ENCODE measurements around the gene NOXO1.
A peak's percentile ranks its signal among the peaks of the same experiment; 100 is the strongest.

DNA sequence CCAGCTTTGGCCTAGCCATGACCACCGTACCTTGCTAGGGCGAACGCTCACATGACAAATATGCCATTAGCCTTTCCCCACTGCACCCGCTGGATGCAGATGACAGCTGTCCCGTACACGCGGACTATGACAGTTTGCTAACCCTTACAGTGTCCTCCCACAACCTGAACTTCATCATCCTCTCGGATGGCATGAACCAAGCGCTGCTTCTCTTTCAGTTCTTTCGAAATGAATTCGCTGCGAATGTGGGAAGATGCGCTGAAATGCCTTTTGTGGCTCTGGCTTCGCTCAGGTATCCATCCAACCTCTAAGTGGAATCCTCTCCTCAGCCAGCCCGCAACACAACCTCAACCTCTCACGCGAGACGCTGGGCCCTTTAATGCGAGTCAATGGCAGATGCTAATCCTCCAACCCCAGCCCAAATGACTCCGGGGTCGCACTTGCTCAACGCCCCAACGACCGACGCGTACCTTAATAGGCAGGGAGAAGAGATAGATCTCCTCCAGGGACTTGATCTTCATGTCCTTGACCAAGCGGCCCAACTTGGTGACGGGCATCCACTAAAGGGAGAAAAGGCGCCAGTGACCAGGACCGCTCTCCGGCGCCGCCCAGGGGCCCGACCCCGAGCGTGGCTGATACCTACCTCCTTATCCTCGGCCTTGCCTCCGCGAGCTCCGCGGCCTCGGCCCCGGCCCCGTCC lies 17.3 kb downstream of the NOXO1 start:
- TF ChIP-seq, protein P1, sequence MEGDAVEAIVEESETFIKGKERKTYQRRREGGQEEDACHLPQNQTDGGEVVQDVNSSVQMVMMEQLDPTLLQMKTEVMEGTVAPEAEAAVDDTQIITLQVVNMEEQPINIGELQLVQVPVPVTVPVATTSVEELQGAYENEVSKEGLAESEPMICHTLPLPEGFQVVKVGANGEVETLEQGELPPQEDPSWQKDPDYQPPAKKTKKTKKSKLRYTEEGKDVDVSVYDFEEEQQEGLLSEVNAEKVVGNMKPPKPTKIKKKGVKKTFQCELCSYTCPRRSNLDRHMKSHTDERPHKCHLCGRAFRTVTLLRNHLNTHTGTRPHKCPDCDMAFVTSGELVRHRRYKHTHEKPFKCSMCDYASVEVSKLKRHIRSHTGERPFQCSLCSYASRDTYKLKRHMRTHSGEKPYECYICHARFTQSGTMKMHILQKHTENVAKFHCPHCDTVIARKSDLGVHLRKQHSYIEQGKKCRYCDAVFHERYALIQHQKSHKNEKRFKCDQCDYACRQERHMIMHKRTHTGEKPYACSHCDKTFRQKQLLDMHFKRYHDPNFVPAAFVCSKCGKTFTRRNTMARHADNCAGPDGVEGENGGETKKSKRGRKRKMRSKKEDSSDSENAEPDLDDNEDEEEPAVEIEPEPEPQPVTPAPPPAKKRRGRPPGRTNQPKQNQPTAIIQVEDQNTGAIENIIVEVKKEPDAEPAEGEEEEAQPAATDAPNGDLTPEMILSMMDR (conservative IDR thresholded peaks at IDR 0.05; ENCODE audit: low read depth, low read length), result 0 out of 2 replicates have a peak, but pooled peaks have one; percentile 19
- no peak for TF ChIP-seq EZH2 (IDR thresholded peaks at IDR 0.05; ENCODE audit: borderline replicate concordance, low read depth, low read length, poor library complexity, severe bottlenecking)

All from A673 (cell line).